SKM-1 treated with dmso at 0.1 percent for 144 hours (cell line): ENCODE measurements around the gene ACTR1A.

Source experiments
- DNase-seq: peaks from one replicate; lab custom pipeline; 2025; ENCODE audit not compliant: unreplicated experiment; lab: John Stamatoyannopoulos, UW

Gene ACTR1A

DNA sequence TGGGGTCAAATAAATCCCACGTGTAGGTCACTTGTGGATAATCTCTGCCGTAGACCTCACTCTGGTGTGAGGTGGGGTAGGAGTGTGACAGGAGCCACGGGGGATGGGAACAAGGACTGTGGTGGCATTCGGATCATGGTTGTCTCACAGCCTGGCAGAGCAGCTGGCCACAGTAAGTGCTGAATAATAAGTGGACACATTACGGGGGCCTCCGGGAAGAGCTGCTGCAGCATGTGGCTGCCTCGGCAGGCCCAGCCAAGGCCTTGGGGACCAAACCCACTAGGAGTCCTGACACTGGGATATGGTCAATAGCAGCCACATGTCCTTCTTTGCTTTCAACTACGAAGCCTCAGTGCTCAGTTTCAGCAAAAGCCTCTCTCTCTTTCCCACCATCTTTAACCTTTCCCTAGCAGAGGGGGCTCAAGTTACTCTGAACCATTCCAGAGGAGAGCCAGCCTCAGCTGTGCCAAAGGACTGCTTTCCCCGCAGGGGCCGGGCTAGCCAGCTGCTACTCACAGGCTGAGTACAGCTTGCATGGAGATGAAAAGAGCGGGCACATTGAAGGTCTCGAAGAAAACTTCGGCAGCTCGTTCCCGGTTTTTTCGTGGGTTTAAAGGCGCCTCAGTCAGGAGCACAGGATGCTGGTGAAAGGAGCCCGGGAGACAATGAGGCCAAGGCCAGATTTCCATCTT is 17.3 kb downstream of the ACTR1A start:
- no peak for DNase-seq

DNA sequence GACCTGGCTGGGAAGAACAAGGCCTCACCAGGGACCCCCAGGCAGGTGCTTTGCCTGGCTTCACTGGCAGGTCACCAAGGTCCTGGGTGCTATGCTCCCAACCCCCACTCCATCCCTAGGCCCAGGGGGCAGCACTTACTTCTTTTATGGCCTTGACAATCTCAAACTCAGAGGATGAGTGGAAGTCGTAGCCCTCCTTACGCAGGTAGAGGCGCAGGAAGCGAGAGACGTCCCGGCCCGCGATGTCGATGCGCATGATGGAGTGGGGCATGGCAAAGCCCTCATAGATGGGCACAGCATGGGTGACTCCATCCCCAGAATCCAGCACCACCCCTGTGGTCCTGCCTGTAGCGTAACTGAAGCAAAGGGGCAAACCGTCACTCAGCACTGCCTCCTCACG is 18.5 kb downstream of the ACTR1A start:
- no peak for DNase-seq

DNA sequence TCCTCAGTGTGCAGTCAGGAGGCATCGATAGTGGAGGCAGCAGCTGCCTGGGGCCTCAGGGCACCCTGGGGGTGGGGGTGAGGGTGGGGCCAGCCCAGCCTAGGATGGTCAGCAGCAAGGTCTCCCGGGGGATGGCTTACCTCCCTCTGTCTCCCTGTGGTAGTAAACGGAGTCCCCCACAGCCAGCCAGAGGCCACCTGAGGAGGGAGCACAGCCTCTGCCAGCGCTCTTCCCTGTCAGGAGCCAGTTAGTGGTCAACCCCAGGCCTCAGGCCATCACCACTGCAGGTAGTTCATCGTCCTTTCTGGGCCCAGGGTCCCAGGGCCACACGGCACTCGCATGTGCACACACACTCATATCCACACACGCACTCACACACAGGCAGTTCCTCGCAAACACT is 22.1 kb downstream of the ACTR1A start:
- DNase-seq, result no peak

DNA sequence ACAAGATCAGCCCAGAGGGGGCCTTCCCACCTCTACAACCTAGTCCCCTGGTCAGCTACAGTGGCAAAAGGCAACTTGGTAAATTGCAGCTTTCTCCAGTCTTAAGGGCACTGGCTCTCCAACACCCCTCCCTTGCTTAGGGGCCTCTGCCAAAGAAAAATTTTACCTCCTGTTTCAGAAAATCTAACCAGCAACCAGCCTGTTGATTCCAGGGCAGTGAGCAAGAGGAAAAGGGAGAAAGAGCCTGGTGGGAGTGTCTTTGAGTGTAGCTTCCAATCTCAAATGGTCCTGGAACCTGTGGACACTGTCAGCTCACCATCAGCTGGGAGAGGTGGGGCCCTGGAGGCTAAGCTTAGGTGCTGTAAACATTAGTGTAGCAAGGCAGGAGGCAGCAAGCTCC is 22.9 kb downstream of the ACTR1A start:
- DNase-seq, result no peak

GRCh38 chr10:102476466-102477141 is 25.9 kb downstream of the ACTR1A start:
- no peak for DNase-seq

- DNase-seq, result no peak
Measured at GRCh38 chr10:102475451-102476040, 27.0 kb downstream of the ACTR1A start.

DNA sequence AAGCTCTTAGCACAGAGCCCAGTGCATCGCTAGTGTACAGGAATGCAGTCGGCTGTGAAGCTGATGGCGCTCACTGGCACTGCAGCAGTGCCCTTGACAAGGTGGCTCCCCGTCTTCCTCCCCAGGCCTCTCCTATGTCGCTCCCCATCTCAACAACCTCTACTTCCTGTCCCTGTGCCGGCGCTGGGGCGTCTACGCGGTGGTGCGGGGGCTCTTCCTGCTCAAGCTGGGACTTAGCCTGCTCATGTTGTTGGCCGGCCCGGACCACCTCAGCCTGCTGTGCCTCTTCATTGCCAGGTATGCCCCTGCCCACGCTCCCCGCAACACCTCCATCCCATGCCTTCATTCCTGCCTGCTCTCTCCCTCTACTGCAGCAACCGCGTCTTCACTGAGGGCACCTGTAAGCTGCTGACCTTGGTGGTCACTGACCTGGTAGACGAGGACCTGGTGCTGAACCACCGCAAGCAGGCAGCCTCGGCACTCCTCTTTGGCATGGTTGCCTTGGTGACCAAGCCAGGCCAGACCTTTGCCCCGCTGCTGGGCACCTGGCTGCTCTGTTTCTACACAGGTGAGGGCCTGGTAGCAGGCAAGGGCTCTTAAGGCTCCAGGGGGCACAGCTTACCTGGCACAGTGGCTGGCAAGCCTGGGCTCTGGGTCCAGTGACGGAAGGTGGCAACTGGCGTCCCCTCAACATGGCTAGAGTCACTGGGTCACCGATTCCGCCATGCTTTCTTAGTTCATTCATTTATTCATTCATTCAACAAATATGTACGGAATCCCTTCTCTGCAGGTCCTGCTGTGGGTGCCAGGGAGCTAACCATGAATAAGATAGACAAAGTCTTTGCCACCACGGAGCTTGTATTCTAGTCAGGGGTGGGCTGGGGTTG is 28.8 kb downstream of the ACTR1A start:
- DNase-seq, result no peak

GRCh38 chr10:102470579-102471546 is 31.6 kb downstream of the ACTR1A start:
- no peak for DNase-seq

DNA sequence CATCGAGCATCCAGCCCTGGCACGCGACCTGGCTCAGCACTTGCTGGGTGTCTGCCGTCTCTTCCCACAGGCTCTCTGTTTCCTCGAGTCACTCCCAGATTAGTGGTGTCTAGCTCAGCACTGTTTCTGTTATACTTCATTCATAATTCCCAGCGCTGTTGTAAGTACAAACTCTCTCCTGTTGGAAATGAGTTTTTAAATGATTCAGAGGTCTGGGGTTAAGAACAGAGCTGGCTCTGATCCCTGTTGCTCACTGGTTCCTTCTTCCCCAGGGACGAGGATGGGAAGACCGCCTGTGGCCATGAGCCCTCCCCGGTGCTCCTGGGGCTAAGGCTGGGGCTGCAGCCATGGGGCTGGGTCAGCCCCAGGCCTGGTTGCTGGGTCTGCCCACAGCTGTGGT is 33.8 kb downstream of the ACTR1A start:
- no peak for DNase-seq

DNA sequence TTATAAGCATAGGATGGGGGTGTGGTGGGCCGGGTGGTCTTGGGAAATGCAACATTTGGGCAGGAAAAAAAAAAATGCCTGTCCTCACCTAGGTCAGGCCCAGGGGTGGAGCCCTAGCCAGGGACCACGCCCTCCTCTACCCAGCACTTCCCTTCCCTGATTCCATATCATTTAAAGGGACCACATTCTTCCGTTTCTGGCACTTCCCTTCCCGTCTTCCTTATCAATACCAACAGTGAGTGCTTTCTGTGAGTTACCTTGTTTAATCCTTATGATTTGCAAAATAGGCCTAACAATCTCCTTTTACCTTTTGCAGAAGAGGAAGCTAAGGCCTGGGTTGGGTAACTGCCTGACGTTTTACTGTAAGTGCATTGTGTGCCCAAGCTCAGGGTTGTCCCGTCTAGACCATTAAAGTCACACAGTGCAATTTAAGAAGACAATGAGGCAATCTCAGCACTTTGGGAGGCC is 34.5 kb downstream of the ACTR1A start:
- DNase-seq, result peak; percentile 82

DNA sequence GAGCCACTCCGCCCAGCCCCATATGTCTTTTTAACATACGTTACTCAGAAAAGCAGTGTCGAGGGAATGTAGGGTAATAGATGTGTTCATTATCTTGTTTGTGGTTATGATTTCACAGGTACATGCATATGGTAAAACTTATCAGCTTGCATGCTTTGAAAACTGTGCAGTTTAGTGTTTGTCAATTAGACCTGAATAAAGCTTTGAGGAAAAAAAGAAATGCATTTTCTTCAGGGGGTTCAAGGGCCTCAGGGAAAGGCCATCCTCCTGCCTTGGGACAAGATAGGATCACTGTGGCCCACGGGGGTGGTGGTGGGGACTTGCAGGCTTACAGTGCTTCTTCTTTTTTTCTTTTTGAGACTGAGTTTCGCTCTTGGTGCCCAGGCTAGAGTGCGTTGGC is 35.2 kb downstream of the ACTR1A start:
- no peak for DNase-seq

DNA sequence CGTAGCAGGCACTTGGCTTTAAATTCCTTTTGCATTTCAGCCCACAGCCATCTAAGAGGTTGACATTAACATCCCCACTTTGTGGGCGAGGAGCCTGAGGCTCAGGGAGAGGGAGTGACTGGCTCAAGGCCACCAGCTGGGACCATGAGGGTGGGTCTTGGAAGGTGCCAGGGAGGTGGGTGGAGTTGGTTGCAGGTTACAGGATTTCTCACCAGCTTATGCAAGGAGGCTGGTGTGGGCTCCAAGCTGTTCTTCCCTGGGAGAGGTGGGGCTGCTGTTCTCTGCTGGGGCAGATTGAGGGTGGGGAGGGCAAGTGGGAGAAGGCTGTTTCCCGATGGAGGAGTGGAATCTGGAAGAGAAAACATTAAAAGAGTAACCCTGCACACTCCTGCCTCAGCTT is 37.0 kb downstream of the ACTR1A start:
- DNase-seq, result no peak

- no peak for DNase-seq
Measured at GRCh38 chr10:102463983-102464382, 38.5 kb downstream of the ACTR1A start.

DNA sequence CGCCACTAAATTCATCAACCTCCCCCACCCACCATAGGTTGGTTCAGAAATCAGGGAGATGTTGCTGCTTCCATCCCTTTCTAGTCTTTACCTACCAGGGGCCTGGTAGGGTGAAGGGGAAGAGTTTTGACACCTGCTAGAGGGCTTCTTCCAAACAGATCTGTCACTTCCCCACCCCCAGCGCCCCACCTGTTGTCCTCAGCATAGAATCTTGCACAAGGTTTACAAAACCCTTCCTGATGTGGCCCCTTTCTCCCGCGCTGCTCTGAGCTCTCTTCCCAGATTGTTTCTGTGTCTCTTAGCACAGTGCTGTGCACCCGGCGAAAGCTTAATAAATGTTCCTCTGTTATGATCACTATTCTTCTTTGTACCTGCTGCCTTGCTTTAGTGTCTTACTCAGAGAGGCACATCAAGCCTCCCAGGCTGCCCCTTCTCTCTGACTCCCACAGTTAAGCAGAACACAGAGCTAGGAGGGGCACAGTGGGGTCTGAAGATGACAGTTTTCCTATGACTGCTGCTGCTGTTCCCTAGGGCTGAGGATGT is 39.9 kb downstream of the ACTR1A start:
- DNase-seq, result no peak

DNA sequence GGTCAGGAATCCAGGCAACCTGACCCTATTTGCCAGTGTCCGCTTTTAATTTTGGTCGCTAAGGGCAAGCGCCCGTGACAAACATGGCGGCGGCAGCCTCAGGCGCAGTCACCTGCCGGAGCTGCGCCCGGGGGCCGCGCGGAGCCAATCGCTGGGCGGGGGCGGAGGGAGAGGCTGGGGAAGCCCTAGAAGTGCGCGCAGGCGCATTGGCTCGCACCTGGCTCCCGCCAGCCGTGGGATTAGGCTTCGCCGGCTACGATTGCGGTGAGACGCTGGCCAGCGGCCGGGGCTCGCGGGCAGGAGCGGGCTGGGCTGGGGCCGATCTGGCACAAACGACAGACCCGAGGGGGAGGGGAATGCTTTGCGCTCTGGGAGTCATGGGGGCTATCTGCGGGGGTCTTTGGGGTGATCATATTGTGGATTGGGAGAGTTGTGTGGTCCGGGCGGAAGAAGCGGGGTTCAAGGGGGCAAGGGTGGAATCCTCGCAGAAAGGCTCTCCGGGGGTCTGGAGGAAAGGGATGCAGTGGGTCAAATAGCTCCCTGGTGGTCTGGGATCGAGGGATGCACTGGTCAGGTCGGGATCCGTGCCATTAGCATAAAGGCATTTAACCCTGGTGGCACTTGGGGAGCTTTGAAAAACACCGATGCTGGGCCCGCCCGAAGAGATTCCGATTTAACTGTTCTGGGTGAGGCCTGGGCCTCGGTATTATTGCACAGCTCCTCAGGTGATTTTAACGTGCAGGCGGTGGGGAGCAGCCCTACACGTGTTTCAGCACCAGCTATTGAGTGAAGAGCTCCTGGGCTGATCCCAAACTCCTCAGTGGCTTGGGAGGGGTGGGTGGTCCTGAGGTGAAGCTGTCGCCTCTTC is 41.1 kb downstream of the ACTR1A start:
- peak; percentile 85 for DNase-seq

DNA sequence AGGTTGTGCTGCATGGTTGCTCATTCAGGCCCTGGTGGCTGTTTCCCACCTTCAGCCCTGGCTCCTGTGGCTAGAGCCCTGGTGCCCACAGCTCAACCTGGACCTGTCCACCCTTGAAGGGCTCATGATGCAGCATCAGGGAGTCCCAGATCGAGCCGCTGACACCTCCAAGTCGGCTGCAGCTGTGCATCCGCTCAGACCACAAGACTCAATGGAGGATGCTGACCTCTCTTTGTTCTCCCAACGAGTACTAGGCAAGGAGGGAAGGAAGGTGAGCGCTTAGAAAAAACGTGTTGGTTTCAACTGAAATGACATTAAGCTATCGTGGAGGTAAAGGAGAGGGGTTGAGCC is 41.7 kb downstream of the ACTR1A start:
- DNase-seq, result no peak

GRCh38 chr10:102458656-102459055 is 43.9 kb downstream of the ACTR1A start:
- no peak for DNase-seq

- no peak for DNase-seq
Measured at GRCh38 chr10:102457591-102458150, 44.8 kb downstream of the ACTR1A start.
